HepG2 (cell line): ENCODE results near the gene KCTD5. TPM values are rescaled to one million over a fixed set of nuclear protein-coding genes. Genes with fewer than 3 reads are reported as not detected.

ENCODE experiments used
- ARID2 ChIP-seq: sonication (generic); formaldehyde crosslinking; IDR thresholded peaks from 2 replicates; pipeline ENCODE4 v1.8.1; 2022; ENCODE audit warnings: mild to moderate bottlenecking, missing genetic modification reagents, borderline replicate concordance
- DZIP1 ChIP-seq: sonication (generic); formaldehyde crosslinking; IDR thresholded peaks from 2 replicates; pipeline ENCODE4 v1.5.0; 2020; ENCODE audit warnings: mild to moderate bottlenecking, missing genetic modification reagents
- FOSL2 ChIP-seq: sonication (generic); formaldehyde crosslinking; IDR thresholded peaks from 2 replicates; pipeline ENCODE4 v1.4.0; 2020; ENCODE audit warnings: missing genetic modification reagents
- FOXK2 ChIP-seq: fragments of 450-650 bp; IDR thresholded peaks from 2 replicates; pipeline ENCODE4 v1.6.1; 2016
- HOMEZ ChIP-seq: IDR thresholded peaks from 2 replicates; pipeline ENCODE4 v1.6.1; 2016; ENCODE audit warnings: low read depth
- NAIF1 ChIP-seq: sonication (generic); formaldehyde crosslinking; IDR thresholded peaks from 2 replicates; pipeline ENCODE4 v1.5.0; 2020; ENCODE audit warnings: mild to moderate bottlenecking, missing genetic modification reagents, borderline replicate concordance
- POGK ChIP-seq: sonication (generic); formaldehyde crosslinking; conservative IDR thresholded peaks from 2 replicates; pipeline ENCODE4 v1.8.0; 2022; ENCODE audit warnings: mild to moderate bottlenecking, moderate library complexity, missing genetic modification reagents
- TBP ChIP-seq: sonication (generic); formaldehyde crosslinking; IDR thresholded peaks from 2 replicates; pipeline ENCODE4 v1.5.0; 2020; ENCODE audit warnings: missing genetic modification reagents
- TRIM22 ChIP-seq: fragments of 450-650 bp; IDR thresholded peaks from 2 replicates; pipeline ENCODE4 v1.6.1; 2017
- ZHX1 ChIP-seq: sonication (generic); formaldehyde crosslinking; IDR thresholded peaks from 2 replicates; pipeline ENCODE4 v1.8.1; 2022; ENCODE audit warnings: low read depth, mild to moderate bottlenecking, missing genetic modification reagents
- ZNF333 ChIP-seq: sonication (generic); formaldehyde crosslinking; IDR thresholded peaks from 2 replicates; pipeline ENCODE4 v1.4.0; 2020; ENCODE audit warnings: mild to moderate bottlenecking, missing genetic modification reagents, borderline replicate concordance
- ZNF337 ChIP-seq: sonication (generic); formaldehyde crosslinking; IDR thresholded peaks from 2 replicates; pipeline ENCODE4 v1.5.1; 2020; ENCODE audit warnings: missing genetic modification reagents, low read depth, mild to moderate bottlenecking, borderline replicate concordance
- ZNF460 ChIP-seq: sonication (generic); formaldehyde crosslinking; IDR thresholded peaks from 2 replicates; pipeline ENCODE4 v1.5.1; 2020; ENCODE audit warnings: missing genetic modification reagents, mild to moderate bottlenecking, borderline replicate concordance
- ZNF572 ChIP-seq: sonication (generic); formaldehyde crosslinking; IDR thresholded peaks from 2 replicates; pipeline ENCODE4 v1.5.1; 2020; ENCODE audit warnings: mild to moderate bottlenecking, missing genetic modification reagents
- ZNF710 ChIP-seq: sonication (generic); formaldehyde crosslinking; IDR thresholded peaks from 2 replicates; pipeline ENCODE4 v1.5.0; 2020; ENCODE audit warnings: mild to moderate bottlenecking, missing genetic modification reagents, borderline replicate concordance
- polyA plus RNA-seq, 8 experiments: library from polyadenylated mRNA; depleted of rRNA in 3 of 8; stranded (reverse) in 7 of 8; unstranded in 1 of 8; fragments of >200 nt; fragmentation: Illumina TruSeq in 4 of 8; extraction: Trizol in 4 of 8; gene quantifications; 2 replicates each; pipeline versions ENCODE4 v1.2.1 to v1.2.3, GENCODE V29; 2011 to 2016; ENCODE audit warnings: low read depth in 4 of 8, missing spikeins in 1 of 8, mixed read lengths in 1 of 8; ENCODE audit not compliant: insufficient read depth in 1 of 8
- total RNA-seq, 5 experiments: library from RNA; depleted of rRNA; stranded (reverse); fragments of >200 nt; fragmentation: Illumina TruSeq; extraction: Trizol; gene quantifications; 2 replicates each; pipeline ENCODE4 v1.2.3, GENCODE V29; 2016; ENCODE audit warnings: low read depth in 1 of 5

Gene KCTD5
- total and polyA plus RNA-seq, 2 of the 13 experiments (the other 11 are each of a cell fraction or from before 2014, with no cell fraction given), result 25.4 to 29.8 TPM

- TF ChIP-seq POGK, result no peak; the same call in none of the 2 replicates
- peak; percentile 18; the same call in 1 of the 2 replicates for TF ChIP-seq FOSL2 (CRISPR knock-in tag)
- TF ChIP-seq HOMEZ, result no peak
- TF ChIP-seq ZNF333, result 0 out of 2 replicates have a peak, but pooled peaks have one; percentile 66
- peak; percentile 29; the same call in 1 of the 2 replicates for TF ChIP-seq ZNF710
- TF ChIP-seq FOXK2, result no peak
- TF ChIP-seq NAIF1, result peak; percentile 84; the same call in 1 of the 2 replicates
- TF ChIP-seq ZHX1 (CRISPR knock-in tag), result peak; percentile 42; the same call in 1 of the 2 replicates
- no peak for TF ChIP-seq ZNF572 (CRISPR knock-in tag)
- TF ChIP-seq ZNF460, result no peak; the same call in 1 of the 2 replicates
- no peak for TF ChIP-seq TBP (CRISPR knock-in tag)
- TF ChIP-seq DZIP1 (CRISPR knock-in tag), result peak; percentile 76; the same call in 1 of the 2 replicates
- TF ChIP-seq ARID2, result no peak
- peak; percentile 63; the same call in 1 of the 2 replicates for TF ChIP-seq ZNF337 (CRISPR knock-in tag)
- TF ChIP-seq TRIM22, result no peak
These were observed 69.9 kb downstream of the KCTD5 start, which contains the start of gene SRRM2 (continued) for GRCh38 chr16:2752035-2752849.
